SJSA1 (cell line): ENCODE data around the gene MYO5B. TPM values are rescaled to one million over a fixed set of nuclear protein-coding genes. Genes with fewer than 3 reads are reported as not detected.

Experiments
- DNase-seq, 2 experiments: peaks; one replicate each; pipeline ENCODE4 v3.0.0-alpha.2; 2015 to 2020; ENCODE audit warnings: low spot score in 2 of 2, low read depth in 1 of 2
- H3K27ac ChIP-seq: fragments of 250-450 bp; sonication (Bioruptor Pico); 2 replicates; pipeline ENCODE4 v1.5.1; 2020; ENCODE audit warnings: mild to moderate bottlenecking, moderate library complexity
- H3K27me3 ChIP-seq: fragments of 250-450 bp; sonication (Bioruptor Pico); replicated peaks from 2 replicates; pipeline ENCODE4 v1.5.1; 2020; ENCODE audit warnings: mild to moderate bottlenecking, moderate library complexity
- H3K36me3 ChIP-seq: fragments of 250-450 bp; sonication (Bioruptor Pico); 2 replicates; pipeline ENCODE4 v1.5.1; 2020; ENCODE audit warnings: mild to moderate bottlenecking
- H3K4me1 ChIP-seq: fragments of 250-450 bp; sonication (Bioruptor Pico); replicated peaks from 2 replicates; pipeline ENCODE4 v1.6.1; 2021; ENCODE audit warnings: mild to moderate bottlenecking
- H3K4me3 ChIP-seq: fragments of 250-450 bp; sonication (Bioruptor Pico); 2 replicates; pipeline ENCODE4 v1.5.1; 2020; ENCODE audit warnings: mild to moderate bottlenecking
- H3K9me3 ChIP-seq: fragments of 250-450 bp; sonication (Bioruptor Pico); replicated peaks from 2 replicates; pipeline ENCODE4 v1.5.1; 2020; ENCODE audit warnings: mild to moderate bottlenecking
- total RNA-seq: library from RNA; depleted of rRNA; stranded (reverse); fragments of >200 nt; shearing (Covaris generic); gene quantifications from 2 replicates; pipeline ENCODE4 v1.2.3, GENCODE V29; 2014

MYO5B gene
- total RNA-seq, 1 experiment from 2014 or later, result 3.4 TPM

- Histone ChIP-seq H3K36me3 (no peaks in the 10 kb centered on the region), H3K9me3 (no peaks in the 10 kb centered on the region; the same call in 1 of the 2 replicates), H3K4me1 (peaks cover 7% of the 10 kb centered on the region), H3K27ac (no peak overlapping the region), H3K4me3 (no peak overlapping the region), H3K27me3 (peaks cover 52% of the 10 kb centered on the region)
- DNase-seq, result no peak
Observed at GRCh38 chr18:50199346-50199855, 4.5 kb upstream of the MYO5B start.

DNA sequence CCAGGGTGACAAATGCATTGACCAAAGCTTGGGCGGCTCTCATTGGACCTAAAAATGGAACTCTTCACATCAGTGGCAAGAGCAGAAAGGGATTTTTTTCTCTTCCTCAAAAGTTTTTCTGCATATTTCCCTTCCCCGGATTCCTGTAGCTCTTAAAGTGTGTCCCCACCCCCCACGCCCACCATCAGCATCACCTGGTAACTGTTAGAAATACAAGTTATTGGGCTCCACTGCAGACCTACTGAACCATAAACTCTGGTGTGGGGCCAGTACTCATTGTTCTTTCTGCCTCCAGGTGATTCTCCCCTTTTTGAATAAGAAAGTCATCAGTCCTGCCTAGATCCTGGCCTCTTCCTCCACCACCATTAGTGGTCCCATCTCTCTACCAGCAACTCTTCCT lies 1.3 kb upstream of the MYO5B start:
- no peak overlapping the region for H3K27ac ChIP-seq
- H3K9me3 ChIP-seq, result no peaks in the 10 kb centered on the region; the same call in none of the 2 replicates
- H3K4me3 ChIP-seq, result no peak overlapping the region
- peaks cover 66% of the 10 kb centered on the region for H3K27me3 ChIP-seq
- DNase-seq, result no peak
- peaks cover 8% of the 10 kb centered on the region for H3K4me1 ChIP-seq
- no peaks in the 10 kb centered on the region for H3K36me3 ChIP-seq

GRCh38 chr18:50195689-50196088 lies 742 bp upstream of the MYO5B start:
- DNase-seq, result no peak
- peaks cover 8% of the 10 kb centered on the region for H3K4me1 ChIP-seq
- no peaks in the 10 kb centered on the region for H3K36me3 ChIP-seq
- H3K4me3 ChIP-seq, result no peak overlapping the region
- no peaks in the 10 kb centered on the region; the same call in none of the 2 replicates for H3K9me3 ChIP-seq
- H3K27me3 ChIP-seq, result peaks cover 70% of the 10 kb centered on the region
- no peak overlapping the region for H3K27ac ChIP-seq

GRCh38 chr18:50193796-50194630 lies 934 bp downstream of the MYO5B start:
- no peaks in the 10 kb centered on the region for H3K36me3 ChIP-seq
- H3K4me1 ChIP-seq, result peaks cover 8% of the 10 kb centered on the region
- H3K9me3 ChIP-seq, result no peaks in the 10 kb centered on the region; the same call in none of the 2 replicates
- peaks cover 77% of the 10 kb centered on the region for H3K27me3 ChIP-seq
- DNase-seq, result no peak
- no peak overlapping the region for H3K27ac ChIP-seq
- no peak overlapping the region for H3K4me3 ChIP-seq

- Histone ChIP-seq H3K9me3 (no peaks in the 10 kb centered on the region; the same call in none of the 2 replicates), H3K4me1 (peaks cover 8% of the 10 kb centered on the region), H3K27me3 (peaks cover 70% of the 10 kb centered on the region), H3K4me3 (no peak overlapping the region), H3K27ac (no peak overlapping the region), H3K36me3 (no peaks in the 10 kb centered on the region)
- DNase-seq, result no peak
Observed at GRCh38 chr18:50192995-50193795, 1.8 kb downstream of the MYO5B start.

- H3K4me3 ChIP-seq, result no peak overlapping the region
- peaks cover 8% of the 10 kb centered on the region for H3K4me1 ChIP-seq
- DNase-seq, result no peak
- peaks cover 61% of the 10 kb centered on the region for H3K27me3 ChIP-seq
- no peaks in the 10 kb centered on the region for H3K36me3 ChIP-seq
- no peak overlapping the region for H3K27ac ChIP-seq
- no peaks in the 10 kb centered on the region; the same call in none of the 2 replicates for H3K9me3 ChIP-seq
Observed at GRCh38 chr18:50190926-50191325, 4.0 kb downstream of the MYO5B start.

- Histone ChIP-seq H3K9me3 (no peaks in the 10 kb centered on the region; the same call in none of the 2 replicates), H3K4me3 (no peak overlapping the region), H3K27me3 (peaks cover 59% of the 10 kb centered on the region), H3K4me1 (peaks cover 8% of the 10 kb centered on the region), H3K27ac (no peak overlapping the region), H3K36me3 (no peaks in the 10 kb centered on the region)
- no peak for DNase-seq
Observed at GRCh38 chr18:50190236-50190635, 4.7 kb downstream of the MYO5B start.

GRCh38 chr18:50189160-50189559 lies 5.8 kb downstream of the MYO5B start:
- no peaks in the 10 kb centered on the region; the same call in 1 of the 2 replicates for H3K9me3 ChIP-seq
- H3K36me3 ChIP-seq, result no peaks in the 10 kb centered on the region
- peaks cover 50% of the 10 kb centered on the region for H3K27me3 ChIP-seq
- H3K4me1 ChIP-seq, result no peaks in the 10 kb centered on the region
- DNase-seq, result no peak
- H3K27ac ChIP-seq, result no peak overlapping the region
- H3K4me3 ChIP-seq, result no peak overlapping the region

DNA sequence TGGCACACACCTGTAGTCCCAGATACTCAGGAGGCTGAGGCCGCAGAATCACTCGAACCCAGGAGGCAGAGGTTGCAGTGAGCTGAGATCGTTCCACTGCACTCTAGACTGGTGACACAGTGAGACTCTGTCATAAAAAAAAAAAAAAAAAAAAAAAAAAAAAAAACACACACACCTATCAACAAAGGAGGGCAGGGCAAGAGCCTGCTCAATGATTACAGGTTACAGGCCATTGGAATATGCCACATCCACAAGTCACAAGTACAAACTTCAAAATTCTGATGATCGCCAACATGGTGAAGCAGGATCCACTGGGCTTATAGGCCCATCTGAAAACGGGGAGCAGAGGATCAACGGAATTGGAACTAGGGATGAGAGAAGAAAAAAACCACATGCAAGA lies 6.3 kb downstream of the MYO5B start:
- no peaks in the 10 kb centered on the region for H3K4me1 ChIP-seq
- H3K36me3 ChIP-seq, result no peaks in the 10 kb centered on the region
- no peak for DNase-seq
- no peak overlapping the region for H3K27ac ChIP-seq
- no peaks in the 10 kb centered on the region; the same call in 1 of the 2 replicates for H3K9me3 ChIP-seq
- no peak overlapping the region for H3K4me3 ChIP-seq
- H3K27me3 ChIP-seq, result peaks cover 45% of the 10 kb centered on the region

DNA sequence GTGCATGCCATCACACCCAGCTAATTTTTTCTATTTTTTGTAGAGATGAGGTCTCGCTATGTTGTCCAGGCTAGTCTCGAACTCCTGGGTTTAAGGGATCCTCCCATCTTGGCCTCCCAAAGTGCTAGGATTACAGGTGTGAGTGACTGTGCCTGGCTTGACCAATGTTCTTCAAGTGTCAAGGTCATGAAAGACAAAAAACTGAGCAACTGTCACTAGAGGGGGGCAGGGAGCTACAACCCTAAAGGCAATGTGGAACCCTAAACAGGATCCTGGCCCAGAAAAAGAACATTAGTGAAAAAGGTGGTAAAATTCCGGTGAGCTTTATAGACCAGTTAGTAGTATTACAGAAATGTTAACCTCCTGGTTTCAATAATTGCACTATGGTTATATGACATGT lies 7.3 kb downstream of the MYO5B start:
- H3K36me3 ChIP-seq, result no peaks in the 10 kb centered on the region
- DNase-seq, result no peak
- no peaks in the 10 kb centered on the region for H3K4me1 ChIP-seq
- peaks cover 35% of the 10 kb centered on the region for H3K27me3 ChIP-seq
- H3K9me3 ChIP-seq, result no peaks in the 10 kb centered on the region; the same call in 1 of the 2 replicates
- no peak overlapping the region for H3K4me3 ChIP-seq
- no peak overlapping the region for H3K27ac ChIP-seq

DNA sequence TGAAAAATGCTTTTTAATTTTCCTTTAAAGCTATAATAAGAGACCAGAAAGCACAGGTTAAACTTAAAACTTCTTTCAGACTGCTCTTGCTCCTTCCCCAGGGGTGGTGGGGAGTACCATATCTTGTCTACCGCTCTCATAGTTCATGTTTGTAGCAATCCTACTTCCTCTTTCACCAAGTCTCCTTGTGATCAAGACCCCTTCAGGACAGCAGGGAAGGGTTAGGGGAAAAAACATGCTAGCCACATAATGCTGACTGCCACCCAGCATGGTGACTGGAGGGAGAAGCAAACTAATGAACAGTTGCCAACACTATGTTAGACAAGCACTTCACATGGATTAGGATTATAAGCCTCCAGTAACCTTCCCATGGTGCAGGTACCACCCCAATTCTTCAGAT lies 8.6 kb downstream of the MYO5B start:
- no peaks in the 10 kb centered on the region; the same call in 1 of the 2 replicates for H3K9me3 ChIP-seq
- H3K27me3 ChIP-seq, result peaks cover 23% of the 10 kb centered on the region
- no peaks in the 10 kb centered on the region for H3K36me3 ChIP-seq
- H3K4me3 ChIP-seq, result no peak overlapping the region
- no peak overlapping the region for H3K27ac ChIP-seq
- H3K4me1 ChIP-seq, result no peaks in the 10 kb centered on the region
- DNase-seq, result no peak

- H3K27me3 ChIP-seq, result peaks cover 20% of the 10 kb centered on the region; the same call in 1 of the 2 replicates
- no peak for DNase-seq
Observed at GRCh38 chr18:50183556-50183955, 11.4 kb downstream of the MYO5B start.

GRCh38 chr18:50182511-50182910 lies 12.4 kb downstream of the MYO5B start:
- Histone ChIP-seq H3K27me3 (peaks cover 20% of the 10 kb centered on the region; the same call in 1 of the 2 replicates), H3K36me3 (no peaks in the 10 kb centered on the region), H3K27ac (no peak overlapping the region), H3K4me3 (no peak overlapping the region), H3K4me1 (no peaks in the 10 kb centered on the region), H3K9me3 (no peaks in the 10 kb centered on the region)
- DNase-seq, result no peak

More at GRCh38 chr18:50183556-50183955, 11.4 kb downstream of the MYO5B start:
- H3K9me3 ChIP-seq, result no peaks in the 10 kb centered on the region
- no peak overlapping the region for H3K4me3 ChIP-seq
- H3K27ac ChIP-seq, result no peak overlapping the region
- no peaks in the 10 kb centered on the region for H3K36me3 ChIP-seq
- no peaks in the 10 kb centered on the region for H3K4me1 ChIP-seq
